Thymus (tissue), 11 donors: ENCODE measurements around the gene VIT. TPM values are rescaled to one million over a fixed set of nuclear protein-coding genes. Genes with fewer than 3 reads are reported as not detected.
"Not testable (repeated sequence)": the region's sequence is repeated elsewhere in the genome, so short reads cannot be mapped to it uniquely, and the experiment has no call there.

Source experiments
- DNase-seq, 9 donors: peaks; one replicate each; pipeline ENCODE4 v3.0.0-alpha.2; 2013; ENCODE audit warnings: low spot score in 9 of 9, low read depth in 6 of 9, missing footprints in 1 of 9
- H3K27ac ChIP-seq, 2 donors: one replicate each; pipeline ENCODE4 v1.5.1; 2013; ENCODE audit warnings: control low read depth in 1 of 2, low read depth in 1 of 2, low read length in 1 of 2, mild to moderate bottlenecking in 1 of 2, moderate library complexity in 1 of 2
- H3K27me3 ChIP-seq, 2 donors: one replicate each; pipeline ENCODE4 v1.5.1; 2013; ENCODE audit warnings: low read length in 1 of 2; ENCODE audit not compliant: control insufficient read depth in 2 of 2, insufficient read depth in 1 of 2
- H3K36me3 ChIP-seq, 2 donors: one replicate each; pipeline ENCODE4 v1.5.1; 2013; ENCODE audit warnings: low read length in 1 of 2, mild to moderate bottlenecking in 1 of 2, moderate library complexity in 1 of 2; ENCODE audit not compliant: control insufficient read depth in 2 of 2, insufficient read depth in 2 of 2
- H3K4me1 ChIP-seq, 2 donors: one replicate each; pipeline ENCODE4 v1.5.1; 2013; ENCODE audit warnings: low read length in 2 of 2; ENCODE audit not compliant: control insufficient read depth in 2 of 2, insufficient read depth in 2 of 2
- H3K4me3 ChIP-seq, 2 donors: one replicate each; pipeline ENCODE4 v1.5.1; 2013; ENCODE audit warnings: low read length in 2 of 2, control low read depth in 1 of 2, mild to moderate bottlenecking in 1 of 2
- H3K9me3 ChIP-seq, 2 donors: one replicate each; pipeline ENCODE4 v1.5.1; 2013; ENCODE audit warnings: low read length in 1 of 2, mild to moderate bottlenecking in 1 of 2; ENCODE audit not compliant: control insufficient read depth in 2 of 2, insufficient read depth in 1 of 2
- WGBS: extraction: QIAGEN DNeasy Blood & Tissue Kit; methylation state at CpG from one replicate; pipeline ENCODE4 v1.1.7; 2013; 5-methylcytosine and 5-hydroxymethylcytosine counted together
- polyA plus RNA-seq: library from polyadenylated mRNA; stranded (reverse); fragments of 200-250 nt; gene quantifications from one replicate; pipeline ENCODE4 v1.2.3, GENCODE V29; 2013
- total RNA-seq: library from RNA; stranded (reverse); fragments of 120-200 nt; gene quantifications from one replicate; pipeline ENCODE4 v1.2.4, GENCODE V29; 2013
- donor health status: healthy.

VIT gene
- total and polyA plus RNA-seq, 2 donors = 0.19 to 2.2 TPM

DNA sequence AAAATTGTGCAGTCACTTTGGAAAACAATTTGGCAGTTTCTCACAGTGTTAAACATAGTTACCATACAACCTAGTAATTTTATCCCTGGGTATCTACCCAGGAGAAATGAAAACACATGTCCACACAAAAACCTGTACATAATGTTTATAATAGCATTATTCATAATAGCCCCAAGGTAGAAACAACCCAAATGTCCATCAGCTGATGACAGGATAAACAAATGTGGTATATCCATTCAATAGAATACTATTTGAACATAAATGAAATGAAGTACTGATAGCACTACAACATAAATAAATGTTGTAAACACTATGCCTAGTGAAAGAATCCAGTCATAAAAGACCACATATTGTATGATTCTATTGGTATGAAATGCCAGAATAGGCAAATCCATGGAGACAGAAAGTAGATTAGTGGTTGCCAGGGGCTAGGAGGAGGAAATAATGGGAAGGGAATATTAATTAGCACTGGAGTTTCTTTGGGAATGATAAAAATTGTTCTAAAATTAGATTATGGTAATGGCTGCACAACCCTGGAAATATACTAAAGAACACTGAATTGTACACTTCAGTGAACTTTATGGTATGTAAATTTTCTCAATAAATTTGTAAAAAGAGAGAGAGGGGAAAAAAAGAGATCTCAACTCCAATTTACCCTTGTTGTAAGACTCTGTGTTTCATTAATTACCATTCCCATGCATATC, 20.8 kb upstream of the VIT start:
- Histone ChIP-seq H3K9me3 (no peaks in the 10 kb centered on the region), H3K27ac (no peak overlapping the region), H3K27me3 (no peaks in the 10 kb centered on the region), H3K36me3 (no peaks in the 10 kb centered on the region), H3K4me1 (peaks cover 9 to 15% of the 10 kb centered on the region in 2 donors), H3K4me3 (no peak overlapping the region)
- no peak for DNase-seq

DNA sequence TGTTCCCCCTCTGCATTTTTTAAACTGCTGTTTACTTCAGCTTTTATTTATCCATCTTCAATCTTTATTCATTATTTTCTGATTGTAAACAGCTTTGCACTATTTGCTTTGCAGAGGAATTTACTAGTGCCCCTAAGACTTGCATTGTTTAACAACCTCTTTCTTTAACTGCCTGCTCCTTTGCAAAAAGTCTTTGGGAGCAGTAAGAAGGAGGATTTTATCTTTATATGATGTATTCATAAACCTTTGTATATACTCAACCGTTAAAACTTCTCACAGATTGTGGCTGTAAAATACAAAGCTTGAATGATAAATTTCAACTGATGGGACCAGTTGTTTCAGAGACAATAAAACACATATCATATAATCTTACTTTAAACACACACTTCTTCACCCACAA, 20.1 kb upstream of the VIT start:
- Histone ChIP-seq H3K27ac (no peak overlapping the region), H3K27me3 (no peaks in the 10 kb centered on the region), H3K36me3 (no peaks in the 10 kb centered on the region), H3K4me3 (no peak overlapping the region), H3K9me3 (no peaks in the 10 kb centered on the region), H3K4me1 (peaks cover 9 to 15% of the 10 kb centered on the region in 2 donors)
- 80% methylated on average over 1 of the region's 1 CpG for WGBS
- no peak for DNase-seq

- Histone ChIP-seq H3K27me3 (no peaks in the 10 kb centered on the region), H3K27ac (peak overlapping the region in 1 of 2 donors; percentile 50), H3K4me1 (peaks cover 9 to 15% of the 10 kb centered on the region in 2 donors), H3K4me3 (no peak overlapping the region), H3K9me3 (no peaks in the 10 kb centered on the region), H3K36me3 (no peaks in the 10 kb centered on the region)
- peak in 6 of 9 donors; percentile 15 to 61 (median 26) for DNase-seq
These were observed 19.1 kb upstream of the VIT start for GRCh38 chr2:36677386-36677785.

DNA sequence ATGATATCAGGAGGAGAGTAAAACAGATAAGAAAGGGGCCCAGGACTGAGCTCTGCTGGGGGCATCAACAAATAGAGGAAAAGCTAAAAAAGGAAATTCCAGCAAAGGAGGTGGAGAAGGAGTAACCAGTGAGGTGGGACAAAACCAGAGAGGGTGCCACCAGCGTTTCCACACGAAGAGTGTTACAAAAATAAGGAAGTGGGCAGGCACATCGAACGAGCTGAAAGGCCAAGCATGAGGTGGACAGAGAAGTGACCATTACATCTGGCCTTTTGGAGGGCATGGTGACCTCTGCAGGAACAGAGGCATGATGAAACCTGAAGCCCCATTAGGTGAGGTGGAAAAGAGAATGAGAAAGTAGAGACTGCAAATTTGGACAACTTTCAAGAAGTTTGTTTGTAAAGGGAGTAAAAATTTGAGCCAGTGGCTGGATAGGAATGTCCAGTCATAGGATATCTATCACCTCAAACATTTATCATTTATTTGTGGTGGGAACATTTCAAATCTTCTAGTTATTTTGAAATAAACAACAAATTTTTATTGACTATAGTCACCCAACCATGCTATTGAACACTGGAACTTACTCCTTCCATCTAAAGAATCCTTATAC, 18.4 kb upstream of the VIT start:
- H3K4me1 ChIP-seq = peaks cover 9 to 15% of the 10 kb centered on the region in 2 donors
- H3K36me3 ChIP-seq = no peaks in the 10 kb centered on the region
- H3K4me3 ChIP-seq = no peak overlapping the region
- WGBS = 11% methylated on average over 4 of the region's 4 CpGs
- H3K27me3 ChIP-seq = no peaks in the 10 kb centered on the region
- peak overlapping the region in 1 of 2 donors; percentile 50 for H3K27ac ChIP-seq
- no peak for DNase-seq
- H3K9me3 ChIP-seq = no peaks in the 10 kb centered on the region

DNA sequence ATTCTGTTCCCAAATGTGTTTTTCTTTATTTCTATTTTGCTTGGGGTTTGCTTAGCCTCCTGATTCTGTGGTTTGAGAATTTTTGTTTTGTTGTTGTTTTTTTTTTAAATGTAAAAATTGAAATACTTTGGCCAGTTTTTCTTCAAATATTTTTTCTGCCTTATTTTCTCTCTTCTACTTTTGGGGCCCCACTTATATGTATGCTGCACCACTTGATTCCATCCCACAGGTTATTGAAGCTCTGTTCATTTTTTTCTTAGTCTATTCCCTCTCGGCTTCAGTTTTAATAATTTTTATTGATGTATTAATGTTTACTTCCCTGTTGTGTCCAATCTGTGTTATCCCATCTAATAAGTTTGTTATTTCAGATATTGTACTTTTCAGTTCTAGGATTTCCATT, 17.7 kb upstream of the VIT start:
- no peaks in the 10 kb centered on the region for H3K27me3 ChIP-seq
- no peaks in the 10 kb centered on the region for H3K36me3 ChIP-seq
- no peak overlapping the region for H3K4me3 ChIP-seq
- WGBS = 97% methylated on average over 1 of the region's 1 CpG
- no peaks in the 10 kb centered on the region for H3K9me3 ChIP-seq
- H3K4me1 ChIP-seq = peaks cover 9 to 15% of the 10 kb centered on the region in 2 donors
- no peak for DNase-seq
- H3K27ac ChIP-seq = no peak overlapping the region

DNA sequence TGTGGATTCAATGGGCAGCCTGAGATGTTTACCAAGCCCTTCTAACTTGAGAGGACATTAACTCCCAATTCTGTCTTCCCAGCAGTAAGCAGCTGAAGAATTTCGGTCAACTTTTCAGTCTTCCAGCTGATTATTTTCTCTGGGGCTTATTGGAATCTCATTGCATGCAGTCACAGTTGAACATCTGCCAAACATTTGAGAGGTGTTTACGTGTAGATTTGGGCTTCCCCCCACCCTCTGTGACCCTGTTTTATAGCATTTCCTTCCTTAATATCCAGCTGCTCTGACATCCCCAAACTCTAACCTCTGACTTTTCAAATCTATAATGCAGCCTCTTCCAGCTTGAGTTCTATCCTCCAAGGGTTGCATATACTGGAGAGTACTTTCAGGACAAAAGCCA, 16.5 kb upstream of the VIT start:
- DNase-seq = no peak
- H3K4me3 ChIP-seq = no peak overlapping the region
- H3K36me3 ChIP-seq = no peaks in the 10 kb centered on the region
- H3K9me3 ChIP-seq = no peaks in the 10 kb centered on the region
- no peak overlapping the region for H3K27ac ChIP-seq
- H3K4me1 ChIP-seq = peaks cover 9 to 15% of the 10 kb centered on the region in 2 donors
- 28% methylated on average over 2 of the region's 2 CpGs for WGBS
- H3K27me3 ChIP-seq = no peaks in the 10 kb centered on the region

GRCh38 chr2:36682562-36682961, 13.9 kb upstream of the VIT start:
- Histone ChIP-seq H3K9me3 (no peaks in the 10 kb centered on the region), H3K27me3 (no peaks in the 10 kb centered on the region), H3K4me1 (peaks cover 0 to 6% of the 10 kb centered on the region in 2 donors), H3K27ac (no peak overlapping the region), H3K4me3 (no peak overlapping the region), H3K36me3 (no peaks in the 10 kb centered on the region)
- DNase-seq = no peak
- WGBS = 94% methylated on average over 6 of the region's 6 CpGs

DNA sequence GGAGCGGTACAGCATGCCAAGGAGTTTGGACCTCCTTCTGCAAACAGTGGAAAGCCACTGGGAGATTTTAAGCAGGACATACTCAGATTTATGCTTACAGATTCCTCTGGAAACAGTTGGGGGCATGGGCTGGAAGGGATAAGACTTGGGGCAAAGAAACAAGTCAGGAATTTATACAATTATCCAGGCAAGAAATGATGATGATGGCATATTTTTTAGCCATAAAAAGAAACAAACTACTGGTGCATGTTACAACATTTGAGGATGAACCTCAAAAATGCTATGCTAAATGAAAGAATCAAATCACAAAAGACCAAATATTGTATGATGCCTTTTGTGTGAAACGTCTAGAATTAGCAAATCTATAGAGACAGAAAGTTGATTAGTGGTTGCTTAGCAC, 13.5 kb upstream of the VIT start:
- H3K36me3 ChIP-seq = no peaks in the 10 kb centered on the region
- no peaks in the 10 kb centered on the region for H3K9me3 ChIP-seq
- no peaks in the 10 kb centered on the region for H3K27me3 ChIP-seq
- 76% methylated on average over 2 of the region's 2 CpGs for WGBS
- no peak for DNase-seq
- H3K4me1 ChIP-seq = peaks cover 0 to 2% of the 10 kb centered on the region in 2 donors
- H3K27ac ChIP-seq = no peak overlapping the region
- H3K4me3 ChIP-seq = no peak overlapping the region

DNA sequence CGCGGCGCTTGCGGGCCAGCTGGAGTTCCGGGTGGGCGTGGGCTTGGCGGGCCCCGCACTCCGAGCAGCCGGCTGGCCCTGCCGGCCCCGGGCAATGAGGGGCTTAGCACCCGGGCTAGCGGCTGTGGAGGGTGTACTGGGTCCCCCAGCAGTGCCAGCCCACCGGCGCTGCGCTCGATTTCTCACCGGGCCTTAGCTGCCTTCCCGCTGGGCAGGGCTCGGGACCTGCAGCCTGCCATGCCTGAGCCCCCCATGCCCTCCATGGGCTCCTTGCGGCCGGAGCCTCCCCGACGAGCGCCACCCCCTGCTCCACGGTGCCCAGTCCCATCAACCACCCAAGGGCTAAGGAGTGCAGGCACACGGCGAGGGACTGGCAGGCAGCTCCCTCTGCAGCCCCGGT, 8.2 kb upstream of the VIT start:
- not testable (repeated sequence) for H3K9me3 ChIP-seq, H3K27ac ChIP-seq, H3K36me3 ChIP-seq, H3K4me1 ChIP-seq, DNase-seq, H3K4me3 ChIP-seq, H3K27me3 ChIP-seq
- WGBS = 98% methylated on average over 30 of the region's 30 CpGs
